ENCODE measurements around the gene SBK3.

The SBK3 gene

GRCh38 chr19:55491546-55492360 is 53.6 kb downstream of the SBK3 start:
- no peak for DNase-seq (ENCODE audit: low read depth in 2 of 2, low spot score in 1 of 2)

Data from stimulated activated CD8-positive, alpha-beta memory T cell treated with anti-CD3 and anti-CD28 coated beads, Interleukin-4, amount 100 ng/mL, for 4 hours (primary cell).